ENCODE results near the gene RAB18.

The RAB18 gene

GRCh38 chr10:27534161-27534700 lies 30.1 kb downstream of the RAB18 start:
- Histone ChIP-seq H3K9me3 (ENCODE audit: control insufficient read depth, insufficient read depth, low read length) (no peaks in the 10 kb centered on the region), H3K4me3 (ENCODE audit: low read depth, low read length) (no peak overlapping the region), H3K9ac (ENCODE audit: low read depth, low read length) (no peak overlapping the region), H3K27me3 (ENCODE audit: control insufficient read depth, insufficient read depth, low read length) (no peaks in the 10 kb centered on the region), H3K36me3 (ENCODE audit: control insufficient read depth, insufficient read depth, low read length) (no peaks in the 10 kb centered on the region), H3K4me1 (ENCODE audit: control insufficient read depth, insufficient read depth, low read length) (no peaks in the 10 kb centered on the region)

GRCh38 chr10:27535317-27535716 lies 31.2 kb downstream of the RAB18 start:
- H3K27me3 ChIP-seq (ENCODE audit: control insufficient read depth, insufficient read depth, low read length): no peaks in the 10 kb centered on the region
- H3K4me1 ChIP-seq (ENCODE audit: control insufficient read depth, insufficient read depth, low read length): no peaks in the 10 kb centered on the region
- H3K9ac ChIP-seq (ENCODE audit: low read depth, low read length): no peak overlapping the region
- H3K9me3 ChIP-seq (ENCODE audit: control insufficient read depth, insufficient read depth, low read length): no peaks in the 10 kb centered on the region
- H3K36me3 ChIP-seq (ENCODE audit: control insufficient read depth, insufficient read depth, low read length): no peaks in the 10 kb centered on the region
- H3K4me3 ChIP-seq (ENCODE audit: low read depth, low read length): no peak overlapping the region

GRCh38 chr10:27536437-27536836 lies 32.3 kb downstream of the RAB18 start:
- H3K9me3 ChIP-seq (ENCODE audit: control insufficient read depth, insufficient read depth, low read length): no peaks in the 10 kb centered on the region
- H3K27me3 ChIP-seq (ENCODE audit: control insufficient read depth, insufficient read depth, low read length): no peaks in the 10 kb centered on the region
- H3K4me3 ChIP-seq (ENCODE audit: low read depth, low read length): no peak overlapping the region
- H3K36me3 ChIP-seq (ENCODE audit: control insufficient read depth, insufficient read depth, low read length): no peaks in the 10 kb centered on the region
- no peak overlapping the region for H3K9ac ChIP-seq (ENCODE audit: low read depth, low read length)
- no peaks in the 10 kb centered on the region for H3K4me1 ChIP-seq (ENCODE audit: control insufficient read depth, insufficient read depth, low read length)

- H3K4me3 ChIP-seq (ENCODE audit: low read depth, low read length): no peak overlapping the region
- no peak overlapping the region for H3K9ac ChIP-seq (ENCODE audit: low read depth, low read length)
- no peaks in the 10 kb centered on the region for H3K9me3 ChIP-seq (ENCODE audit: control insufficient read depth, insufficient read depth, low read length)
- H3K27me3 ChIP-seq (ENCODE audit: control insufficient read depth, insufficient read depth, low read length): no peaks in the 10 kb centered on the region
- H3K36me3 ChIP-seq (ENCODE audit: control insufficient read depth, insufficient read depth, low read length): no peaks in the 10 kb centered on the region
- no peaks in the 10 kb centered on the region for H3K4me1 ChIP-seq (ENCODE audit: control insufficient read depth, insufficient read depth, low read length)
These were observed 33.1 kb downstream of the RAB18 start for GRCh38 chr10:27537166-27537565.

GRCh38 chr10:27537787-27538186 lies 33.7 kb downstream of the RAB18 start:
- H3K9ac ChIP-seq (ENCODE audit: low read depth, low read length): no peak overlapping the region
- no peak overlapping the region for H3K4me3 ChIP-seq (ENCODE audit: low read depth, low read length)
- no peaks in the 10 kb centered on the region for H3K9me3 ChIP-seq (ENCODE audit: control insufficient read depth, insufficient read depth, low read length)
- H3K27me3 ChIP-seq (ENCODE audit: control insufficient read depth, insufficient read depth, low read length): no peaks in the 10 kb centered on the region
- H3K36me3 ChIP-seq (ENCODE audit: control insufficient read depth, insufficient read depth, low read length): no peaks in the 10 kb centered on the region
- H3K4me1 ChIP-seq (ENCODE audit: control insufficient read depth, insufficient read depth, low read length): no peaks in the 10 kb centered on the region

- Histone ChIP-seq H3K9ac (ENCODE audit: low read depth, low read length) (no peak overlapping the region), H3K27me3 (ENCODE audit: control insufficient read depth, insufficient read depth, low read length) (no peaks in the 10 kb centered on the region), H3K4me1 (ENCODE audit: control insufficient read depth, insufficient read depth, low read length) (no peaks in the 10 kb centered on the region), H3K9me3 (ENCODE audit: control insufficient read depth, insufficient read depth, low read length) (no peaks in the 10 kb centered on the region), H3K36me3 (ENCODE audit: control insufficient read depth, insufficient read depth, low read length) (no peaks in the 10 kb centered on the region), H3K4me3 (ENCODE audit: low read depth, low read length) (no peak overlapping the region)
These were observed 36.6 kb downstream of the RAB18 start for GRCh38 chr10:27540672-27541071.

GRCh38 chr10:27541796-27542729 lies 38.0 kb downstream of the RAB18 start:
- Histone ChIP-seq H3K27me3 (ENCODE audit: control insufficient read depth, insufficient read depth, low read length) (no peaks in the 10 kb centered on the region), H3K9ac (ENCODE audit: low read depth, low read length) (no peak overlapping the region), H3K4me1 (ENCODE audit: control insufficient read depth, insufficient read depth, low read length) (no peaks in the 10 kb centered on the region), H3K9me3 (ENCODE audit: control insufficient read depth, insufficient read depth, low read length) (no peaks in the 10 kb centered on the region), H3K4me3 (ENCODE audit: low read depth, low read length) (no peak overlapping the region), H3K36me3 (ENCODE audit: control insufficient read depth, insufficient read depth, low read length) (no peaks in the 10 kb centered on the region)

GRCh38 chr10:27542812-27543211 lies 38.7 kb downstream of the RAB18 start:
- H3K9ac ChIP-seq (ENCODE audit: low read depth, low read length): no peak overlapping the region
- no peak overlapping the region for H3K4me3 ChIP-seq (ENCODE audit: low read depth, low read length)
- no peaks in the 10 kb centered on the region for H3K36me3 ChIP-seq (ENCODE audit: control insufficient read depth, insufficient read depth, low read length)
- no peaks in the 10 kb centered on the region for H3K27me3 ChIP-seq (ENCODE audit: control insufficient read depth, insufficient read depth, low read length)
- H3K4me1 ChIP-seq (ENCODE audit: control insufficient read depth, insufficient read depth, low read length): no peaks in the 10 kb centered on the region
- no peaks in the 10 kb centered on the region for H3K9me3 ChIP-seq (ENCODE audit: control insufficient read depth, insufficient read depth, low read length)

GRCh38 chr10:27547047-27547446 lies 42.9 kb downstream of the RAB18 start:
- Histone ChIP-seq H3K9me3 (ENCODE audit: control insufficient read depth, insufficient read depth, low read length) (no peaks in the 10 kb centered on the region), H3K36me3 (ENCODE audit: control insufficient read depth, insufficient read depth, low read length) (no peaks in the 10 kb centered on the region), H3K4me3 (ENCODE audit: low read depth, low read length) (no peak overlapping the region), H3K4me1 (ENCODE audit: control insufficient read depth, insufficient read depth, low read length) (peaks cover 3% of the 10 kb centered on the region), H3K27me3 (ENCODE audit: control insufficient read depth, insufficient read depth, low read length) (no peaks in the 10 kb centered on the region), H3K9ac (ENCODE audit: low read depth, low read length) (no peak overlapping the region)

GRCh38 chr10:27547482-27547881 lies 43.4 kb downstream of the RAB18 start:
- Histone ChIP-seq H3K4me1 (ENCODE audit: control insufficient read depth, insufficient read depth, low read length) (peaks cover 3% of the 10 kb centered on the region), H3K4me3 (ENCODE audit: low read depth, low read length) (no peak overlapping the region), H3K36me3 (ENCODE audit: control insufficient read depth, insufficient read depth, low read length) (no peaks in the 10 kb centered on the region), H3K9ac (ENCODE audit: low read depth, low read length) (no peak overlapping the region), H3K9me3 (ENCODE audit: control insufficient read depth, insufficient read depth, low read length) (no peaks in the 10 kb centered on the region), H3K27me3 (ENCODE audit: control insufficient read depth, insufficient read depth, low read length) (no peaks in the 10 kb centered on the region)

GRCh38 chr10:27550823-27551222 lies 46.7 kb downstream of the RAB18 start:
- Histone ChIP-seq H3K9me3 (ENCODE audit: control insufficient read depth, insufficient read depth, low read length) (no peaks in the 10 kb centered on the region), H3K36me3 (ENCODE audit: control insufficient read depth, insufficient read depth, low read length) (no peaks in the 10 kb centered on the region), H3K4me1 (ENCODE audit: control insufficient read depth, insufficient read depth, low read length) (peaks cover 3% of the 10 kb centered on the region), H3K9ac (ENCODE audit: low read depth, low read length) (no peak overlapping the region), H3K4me3 (ENCODE audit: low read depth, low read length) (no peak overlapping the region), H3K27me3 (ENCODE audit: control insufficient read depth, insufficient read depth, low read length) (no peaks in the 10 kb centered on the region)

GRCh38 chr10:27558612-27559020 lies 54.5 kb downstream of the RAB18 start:
- H3K27me3 ChIP-seq (ENCODE audit: control insufficient read depth, insufficient read depth, low read length): no peaks in the 10 kb centered on the region
- H3K36me3 ChIP-seq (ENCODE audit: control insufficient read depth, insufficient read depth, low read length): no peaks in the 10 kb centered on the region

More at GRCh38 chr10:27558612-27559020, 54.5 kb downstream of the RAB18 start:
- H3K4me1 ChIP-seq (ENCODE audit: control insufficient read depth, insufficient read depth, low read length): peaks cover 8% of the 10 kb centered on the region
- no peaks in the 10 kb centered on the region for H3K9me3 ChIP-seq (ENCODE audit: control insufficient read depth, insufficient read depth, low read length)
- H3K9ac ChIP-seq (ENCODE audit: low read depth, low read length): no peak overlapping the region
- no peak overlapping the region for H3K4me3 ChIP-seq (ENCODE audit: low read depth, low read length)
